Thyroid gland (tissue), 4 donors: Measurements from ENCODE around the gene SYT1. TPM values are rescaled to one million over a fixed set of nuclear protein-coding genes. Genes with fewer than 3 reads are reported as not detected.

Experiments
- DNase-seq, 2 donors: peaks; one replicate each; pipeline ENCODE4 v3.0.0-alpha.2; 2019
- H3K27ac ChIP-seq, 3 donors: fragments of 200-600 bp; sonication (generic); 1 replicate in 2 of 3; 2 replicates in 1 of 3; pipeline ENCODE4 v1.5.1; 2016 to 2019; ENCODE audit warnings: mild to moderate bottlenecking in 1 of 3, moderate library complexity in 1 of 3
- H3K27me3 ChIP-seq: fragments of 200-600 bp; sonication (generic); one replicate; pipeline ENCODE4 v1.5.1; 2019
- H3K36me3 ChIP-seq, 2 donors: fragments of 200-600 bp; sonication (generic); one replicate each; pipeline ENCODE4 v1.5.1; 2016 to 2019
- H3K4me1 ChIP-seq, 2 donors: fragments of 200-600 bp; sonication (generic); one replicate each; pipeline ENCODE4 v1.5.1; 2017 to 2019
- H3K4me3 ChIP-seq, 3 donors: fragments of 200-600 bp; sonication (generic); replicated peaks in 1 of 3; 1 replicate in 2 of 3; 2 replicates in 1 of 3; pipeline ENCODE4 v1.5.1; 2016; ENCODE audit warnings: mild to moderate bottlenecking in 1 of 3
- H3K9me3 ChIP-seq: fragments of 200-600 bp; sonication (generic); one replicate; pipeline ENCODE4 v1.5.1; 2017
- CTCF ChIP-seq, 6 experiments: fragments of 200-600 bp in 3 of 6; fragments of 450-650 bp in 3 of 6; sonication (generic) in 3 of 6; IDR thresholded peaks; one replicate each; pipeline ENCODE4 v1.5.1; 2016 to 2019; ENCODE audit warnings: antibody characterized with exemption in 6 of 6, mild to moderate bottlenecking in 2 of 6, inconsistent platforms in 1 of 6, moderate library complexity in 1 of 6
- POLR2A ChIP-seq, 2 donors: fragments of 450-650 bp; IDR thresholded peaks; one replicate each; pipeline ENCODE4 v1.6.1; 2017; ENCODE audit warnings: antibody characterized with exemption in 2 of 2, mild to moderate bottlenecking in 2 of 2, moderate library complexity in 1 of 2
- WGBS, 2 donors: methylation state at CpG; one replicate each; pipeline ENCODE4 v1.1.5; 2017; 5-methylcytosine and 5-hydroxymethylcytosine counted together
- intact Hi-C: fragments of 100-400 bp; cut with DNase I; formaldehyde crosslinking; loops from one replicate; pipeline ENCODE4 v1.15.1; 2023
- total RNA-seq, 4 donors: library from RNA; depleted of rRNA; stranded (reverse); fragments of >200 nt; gene quantifications; one replicate each; pipeline ENCODE4 v1.2.3, GENCODE V29; 2016

Gene SYT1
- total RNA-seq, 4 donors from 2014 or later: 0.58 to 2.4 (median 1.2) TPM

GRCh38 chr12:78917513-78917912 lies 52.9 kb downstream of the SYT1 start:
- no peak overlapping the region for H3K27ac ChIP-seq
- H3K9me3 ChIP-seq: no peaks in the 10 kb centered on the region
- H3K36me3 ChIP-seq: no peaks in the 10 kb centered on the region
- H3K27me3 ChIP-seq: no peaks in the 10 kb centered on the region
- no peak overlapping the region for H3K4me3 ChIP-seq
- 69 to 79% methylated on average over 5 of the region's 5 CpGs for WGBS, 2 donors
- intact Hi-C loops: no loop called here
- no peak for DNase-seq
- H3K4me1 ChIP-seq: no peaks in the 10 kb centered on the region
- no peak for TF ChIP-seq POLR2A (IDR thresholded peaks at IDR 0.05)

GRCh38 chr12:78918268-78918667 lies 53.7 kb downstream of the SYT1 start:
- intact Hi-C loops: no loop called here
- Histone ChIP-seq H3K4me1 (no peaks in the 10 kb centered on the region), H3K36me3 (no peaks in the 10 kb centered on the region), H3K9me3 (no peaks in the 10 kb centered on the region), H3K27ac (no peak overlapping the region), H3K4me3 (no peak overlapping the region), H3K27me3 (no peaks in the 10 kb centered on the region)
- TF ChIP-seq POLR2A (IDR thresholded peaks at IDR 0.05) (no peak), CTCF (IDR thresholded peaks at IDR 0.05) (no peak)
- 94 to 95% methylated on average over 2 of the region's 2 CpGs for WGBS, 2 donors
- no peak for DNase-seq

- no peak for DNase-seq
- Histone ChIP-seq H3K4me3 (no peak overlapping the region), H3K27ac (no peak overlapping the region), H3K9me3 (no peaks in the 10 kb centered on the region), H3K27me3 (no peaks in the 10 kb centered on the region), H3K36me3 (no peaks in the 10 kb centered on the region), H3K4me1 (no peaks in the 10 kb centered on the region)
- 90% methylated on average over 5 of the region's 5 CpGs for WGBS, 2 donors
- intact Hi-C loops: no loop called here
- TF ChIP-seq CTCF (IDR thresholded peaks at IDR 0.05) (no peak), POLR2A (IDR thresholded peaks at IDR 0.05) (no peak)
Measured at GRCh38 chr12:78928200-78929074, 63.9 kb downstream of the SYT1 start.

- TF ChIP-seq POLR2A (IDR thresholded peaks at IDR 0.05) (no peak), CTCF (IDR thresholded peaks at IDR 0.05) (no peak)
- 80 to 84% methylated on average over 7 of the region's 7 CpGs for WGBS, 2 donors
Measured at GRCh38 chr12:78929075-78929418, 64.5 kb downstream of the SYT1 start.

GRCh38 chr12:78931466-78931990 lies 67.0 kb downstream of the SYT1 start:
- intact Hi-C loops: no loop called here
- H3K27ac ChIP-seq: no peak overlapping the region
- H3K4me1 ChIP-seq: no peaks in the 10 kb centered on the region
- H3K36me3 ChIP-seq: no peaks in the 10 kb centered on the region
- H3K27me3 ChIP-seq: no peaks in the 10 kb centered on the region
- no peak overlapping the region for H3K4me3 ChIP-seq
- WGBS, 2 donors: 85 to 86% methylated on average over 1 of the region's 1 CpG
- DNase-seq: no peak
- no peak for TF ChIP-seq POLR2A (IDR thresholded peaks at IDR 0.05)
- no peak for TF ChIP-seq CTCF (IDR thresholded peaks at IDR 0.05)
- no peaks in the 10 kb centered on the region for H3K9me3 ChIP-seq

More at GRCh38 chr12:78929075-78929418, 64.5 kb downstream of the SYT1 start:
- Histone ChIP-seq H3K36me3 (no peaks in the 10 kb centered on the region), H3K27me3 (no peaks in the 10 kb centered on the region), H3K9me3 (no peaks in the 10 kb centered on the region), H3K4me1 (no peaks in the 10 kb centered on the region), H3K27ac (no peak overlapping the region), H3K4me3 (no peak overlapping the region)
- intact Hi-C loops: no loop called here
- DNase-seq: no peak
